ENCODE measurements around the gene KIF2C. TPM values are rescaled to one million over a fixed set of nuclear protein-coding genes. Genes with fewer than 3 reads are reported as not detected.
"Not testable (repeated sequence)": the region's sequence is repeated elsewhere in the genome, so short reads cannot be mapped to it uniquely, and the experiment has no call there.

KIF2C gene
- total RNA-seq, 1 donor from 2014 or later: 0.87 TPM

GRCh38 chr1:44785501-44786137, 46.0 kb downstream of the KIF2C start:
- ATAC-seq (no peak), DNase-seq (ENCODE audit: missing footprints) (no peak)
- intact Hi-C loops (cut with DNase I): no loop called here

- DNase-seq (ENCODE audit: missing footprints) (peak; percentile 86), ATAC-seq (peak; percentile 63)
- intact Hi-C loops (cut with DNase I): no loop called here
Measured at GRCh38 chr1:44786138-44786840, 46.7 kb downstream of the KIF2C start.

- DNase-seq (ENCODE audit: missing footprints) (no peak), ATAC-seq (no peak)
- intact Hi-C loops (cut with DNase I): no loop called here
Measured at GRCh38 chr1:44786841-44787426, 47.3 kb downstream of the KIF2C start.

GRCh38 chr1:44787506-44787905, 47.9 kb downstream of the KIF2C start:
- intact Hi-C loops (cut with DNase I): no loop called here
- DNase-seq (ENCODE audit: missing footprints) (no peak), ATAC-seq (no peak)

GRCh38 chr1:44788120-44788860, 48.7 kb downstream of the KIF2C start, which contains the start of gene BEST4:
TSS of gene BEST4 (minus strand) at chr1:44788170. CDS start at chr1:44787705, 465 bp downstream.
- intact Hi-C loops (cut with DNase I): no loop called here

GRCh38 chr1:44790968-44791801, 51.5 kb downstream of the KIF2C start:
- intact Hi-C loops (cut with DNase I): no loop called here
- DNase-seq (ENCODE audit: missing footprints) (no peak), ATAC-seq (no peak)

More at GRCh38 chr1:44788120-44788860, 48.7 kb downstream of the KIF2C start, which contains the start of gene BEST4:
- DNase-seq (ENCODE audit: missing footprints): no peak
- no peak for ATAC-seq

- ATAC-seq (no peak), DNase-seq (ENCODE audit: missing footprints) (no peak)
- intact Hi-C loops (cut with DNase I): no loop called here
Measured at GRCh38 chr1:44792736-44793502, 53.3 kb downstream of the KIF2C start.

- peak; percentile 28 for DNase-seq (ENCODE audit: missing footprints)
- intact Hi-C loops (cut with DNase I); ATAC-seq: not testable (repeated sequence)
Measured at GRCh38 chr1:44797886-44798285, 58.2 kb downstream of the KIF2C start.

- DNase-seq (ENCODE audit: missing footprints) (peak; percentile 64), ATAC-seq (no peak)
- intact Hi-C loops (cut with DNase I): no loop called here
Measured at GRCh38 chr1:44798481-44799365, 59.1 kb downstream of the KIF2C start.

GRCh38 chr1:44799770-44800584, 60.3 kb downstream of the KIF2C start, which contains the start of gene PLK3:
TSS of gene PLK3 (plus strand) at chr1:44800377. CDS start at chr1:44800464, 87 bp downstream.
- peak; percentile 96 for ATAC-seq

GRCh38 chr1:44801491-44802305, 62.1 kb downstream of the KIF2C start:
- ATAC-seq: no peak
- intact Hi-C loops (cut with DNase I): loop anchor here (2.0 to 10.0 kb wide), 2 partner anchors 17 to 783 kb away; partner anchors contain the start of gene NASP
- peak; percentile 72 for DNase-seq (ENCODE audit: missing footprints)

More at GRCh38 chr1:44799770-44800584, 60.3 kb downstream of the KIF2C start, which contains the start of gene PLK3:
- peak; percentile 99 for DNase-seq (ENCODE audit: missing footprints)
- intact Hi-C loops (cut with DNase I): loop anchor here (2.0 to 10.0 kb wide), 2 partner anchors 19 to 785 kb away; partner anchors contain the start of gene NASP

GRCh38 chr1:44802306-44803061, 62.8 kb downstream of the KIF2C start:
- intact Hi-C loops (cut with DNase I): loop anchor here (10.0 kb wide), 1 partner anchor 782 kb away; the partner anchor contains the start of gene NASP
- no peak for ATAC-seq

GRCh38 chr1:44803062-44803311, 63.4 kb downstream of the KIF2C start:
- ATAC-seq: no peak
- no peak for DNase-seq (ENCODE audit: missing footprints)
- intact Hi-C loops (cut with DNase I): loop anchor here (10.0 kb wide), 1 partner anchor 782 kb away; the partner anchor contains the start of gene NASP

More at GRCh38 chr1:44802306-44803061, 62.8 kb downstream of the KIF2C start:
- peak; percentile 69 for DNase-seq (ENCODE audit: missing footprints)
